Sigmoid colon (tissue), 4 donors: ENCODE data around the gene IGLL5.

Experiments
- CTCF ChIP-seq, 4 experiments: fragments of 450-650 bp in 3 of 4; fragments of 200-600 bp in 1 of 4; IDR thresholded peaks; one replicate each; pipeline ENCODE4 v1.5.1; 2016 to 2019; ENCODE audit warnings: antibody characterized with exemption in 4 of 4, mild to moderate bottlenecking in 3 of 4, moderate library complexity in 2 of 4
- EP300 ChIP-seq, 4 donors: sonication (generic); formaldehyde crosslinking; IDR thresholded peaks; one replicate each; pipeline ENCODE4 v1.6.1; 2017; ENCODE audit warnings: antibody characterized with exemption in 4 of 4
- POLR2A ChIP-seq, 2 donors: fragments of 450-650 bp; IDR thresholded peaks; one replicate each; pipeline ENCODE4 v1.6.1; 2016; ENCODE audit warnings: antibody characterized with exemption in 2 of 2, mild to moderate bottlenecking in 2 of 2, moderate library complexity in 2 of 2
- POLR2AphosphoS5 ChIP-seq, 4 donors: sonication (generic); formaldehyde crosslinking; IDR thresholded peaks; one replicate each; pipeline ENCODE4 v1.6.1; 2017; ENCODE audit warnings: antibody characterized with exemption in 4 of 4

GRCh38 chr22:22854466-22854865 lies 33.1 kb upstream of the IGLL5 start:
- TF ChIP-seq CTCF (IDR thresholded peaks at IDR 0.05) (no peak), POLR2A (IDR thresholded peaks at IDR 0.05) (no peak), EP300 (IDR thresholded peaks at IDR 0.05) (no peak), POLR2AphosphoS5 (IDR thresholded peaks at IDR 0.05) (no peak)
